Measurements from ENCODE around the gene CTU1. TPM values are rescaled to one million over a fixed set of nuclear protein-coding genes. Genes with fewer than 3 reads are reported as not detected.

Gene CTU1
- total RNA-seq, 2 donors from 2014 or later: 6.0 to 32.3 TPM

- H3K9me3 ChIP-seq: no peaks in the 10 kb centered on the region
- DNase-seq (peak in 3 of 4 donors; percentile 25 to 63 (median 43)), ATAC-seq (peak; percentile 63)
- H3K27ac ChIP-seq: peak overlapping the region in 1 of 4 donors; percentile 8
- H3K36me3 ChIP-seq (replicated peaks in 1 of 2; ENCODE audit: insufficient read depth in 1 of 2, low read depth in 2 of 2): no peaks in the 10 kb centered on the region
- 44 to 49% methylated on average over 24 of the region's 24 CpGs for WGBS, 2 donors
- TF ChIP-seq POLR2A (IDR thresholded peaks at IDR 0.05): peak in 1 of 3 donors; percentile 7
- TF ChIP-seq CTCF (IDR thresholded peaks at IDR 0.05): no peak
- H3K4me1 ChIP-seq: peaks cover 8% of the 10 kb centered on the region
- H3K4me3 ChIP-seq: no peak overlapping the region
- no peaks in the 10 kb centered on the region for H3K27me3 ChIP-seq
- intact Hi-C loops (cut with DNase I): no loop called here
Measured at GRCh38 chr19:51131780-51132680, 23.8 kb upstream of the CTU1 start.

- Histone ChIP-seq H3K9me3 (no peaks in the 10 kb centered on the region), H3K27ac (no peak overlapping the region), H3K4me1 (peaks cover 8% of the 10 kb centered on the region), H3K27me3 (no peaks in the 10 kb centered on the region), H3K4me3 (no peak overlapping the region), H3K36me3 (replicated peaks in 1 of 2; ENCODE audit: insufficient read depth in 1 of 2, low read depth in 2 of 2) (no peaks in the 10 kb centered on the region)
- DNase-seq (no peak), ATAC-seq (no peak)
- WGBS, 2 donors: 75 to 77% methylated on average over 8 of the region's 8 CpGs
- no peak for TF ChIP-seq CTCF (IDR thresholded peaks at IDR 0.05)
- TF ChIP-seq POLR2A (IDR thresholded peaks at IDR 0.05): no peak
- intact Hi-C loops (cut with DNase I): no loop called here
Measured at GRCh38 chr19:51129716-51130115, 21.5 kb upstream of the CTU1 start.

GRCh38 chr19:51128227-51128626 lies 20.0 kb upstream of the CTU1 start:
- intact Hi-C loops (cut with DNase I): no loop called here
- H3K4me1 ChIP-seq: peaks cover 8% of the 10 kb centered on the region
- no peaks in the 10 kb centered on the region for H3K9me3 ChIP-seq
- whole genome bisulfite sequencing, 2 donors: 64 to 80% methylated on average over 7 of the region's 7 CpGs
- H3K27ac ChIP-seq: peak overlapping the region in 1 of 4 donors; percentile 58
- no peak for DNase-seq
- TF ChIP-seq POLR2A (IDR thresholded peaks at IDR 0.05) (no peak), CTCF (IDR thresholded peaks at IDR 0.05) (no peak)
- no peaks in the 10 kb centered on the region for H3K27me3 ChIP-seq
- H3K4me3 ChIP-seq: no peak overlapping the region
- no peak for ATAC-seq
- no peaks in the 10 kb centered on the region for H3K36me3 ChIP-seq (replicated peaks in 1 of 2; ENCODE audit: insufficient read depth in 1 of 2, low read depth in 2 of 2)

GRCh38 chr19:51127755-51128154 lies 19.5 kb upstream of the CTU1 start:
- no peaks in the 10 kb centered on the region for H3K27me3 ChIP-seq
- intact Hi-C loops (cut with DNase I): no loop called here
- H3K27ac ChIP-seq: peak overlapping the region in 1 of 4 donors; percentile 58
- H3K4me1 ChIP-seq: peaks cover 8% of the 10 kb centered on the region
- WGBS, 2 donors: 40 to 63% methylated on average over 2 to 4 of the region's 4 CpGs
- no peaks in the 10 kb centered on the region for H3K9me3 ChIP-seq
- ATAC-seq: no peak
- TF ChIP-seq CTCF (IDR thresholded peaks at IDR 0.05) (no peak), POLR2A (IDR thresholded peaks at IDR 0.05) (peak in 2 of 3 donors; percentile 28 to 65)
- H3K4me3 ChIP-seq: no peak overlapping the region
- H3K36me3 ChIP-seq (replicated peaks in 1 of 2; ENCODE audit: insufficient read depth in 1 of 2, low read depth in 2 of 2): no peaks in the 10 kb centered on the region
- peak in 1 of 4 donors; percentile 80 for DNase-seq

Data from body of pancreas (tissue), 4 donors.